Gastrocnemius medialis (tissue), 4 donors: ENCODE data around the gene WBP4. TPM values are rescaled to one million over a fixed set of nuclear protein-coding genes. Genes with fewer than 3 reads are reported as not detected.

Experiments used
- ATAC-seq, 2 donors: fragments of 150-250 bp; one replicate each; pipeline ENCODE4 v1.9.1; 2016
- DNase-seq, 2 donors: peaks; one replicate each; pipeline ENCODE4 v3.0.0-alpha.2; 2019
- H3K27ac ChIP-seq, 4 donors: fragments of 200-600 bp; sonication (generic); 1 replicate in 1 of 4; 2 replicates in 3 of 4; pipeline ENCODE4 v1.5.1; 2016 to 2018; ENCODE audit warnings: mild to moderate bottlenecking in 2 of 4, moderate library complexity in 1 of 4
- H3K27me3 ChIP-seq, 3 donors: fragments of 200-600 bp; sonication (generic) in 2 of 3; 1 replicate in 1 of 3; 2 replicates in 2 of 3; pipeline versions ENCODE4 v1.5.1 to v1.6.0; 2016 to 2019; ENCODE audit warnings: mild to moderate bottlenecking in 1 of 3, moderate library complexity in 1 of 3
- H3K36me3 ChIP-seq, 2 donors: fragments of 200-600 bp; sonication (generic) in 1 of 2; one replicate each; pipeline ENCODE4 v1.5.1; 2017 to 2018
- H3K4me1 ChIP-seq, 2 donors: fragments of 200-600 bp; sonication (generic) in 1 of 2; one replicate each; pipeline ENCODE4 v1.5.1; 2016 to 2017; ENCODE audit warnings: mild to moderate bottlenecking in 2 of 2
- H3K4me3 ChIP-seq, 4 donors: fragments of 200-600 bp; sonication (generic) in 3 of 4; 1 replicate in 1 of 4; 2 replicates in 3 of 4; pipeline ENCODE4 v1.5.1; 2016 to 2019; ENCODE audit warnings: mild to moderate bottlenecking in 2 of 4
- H3K9me3 ChIP-seq, 3 donors: fragments of 200-600 bp; sonication (generic) in 2 of 3; 1 replicate in 1 of 3; 2 replicates in 2 of 3; pipeline ENCODE4 v1.5.1; 2016 to 2019
- POLR2A ChIP-seq, 2 donors: fragments of 450-650 bp; IDR thresholded peaks; one replicate each; pipeline ENCODE4 v1.6.1; 2017; ENCODE audit warnings: antibody characterized with exemption in 2 of 2, mild to moderate bottlenecking in 2 of 2, moderate library complexity in 2 of 2
- in situ Hi-C, 4 donors: fragments of 200-750 bp; cut with MboI; loops; one replicate each; pipeline versions ENCODE4 v1.15.0 to v1.8.0; 2017; ENCODE audit warnings: low sequenced_read_pairs in 4 of 4
- intact Hi-C: fragments of 100-400 bp; cut with DNase I; formaldehyde crosslinking; loops from one replicate; pipeline ENCODE4 v1.15.1; 2023; ENCODE audit warnings: low total_unique reads
- microRNA counts, 2 donors: library from miRNA; unstranded; fragments of <30 nt; microRNA quantifications; one replicate each; lab custom pipeline; 2016
- microRNA-seq, 2 donors: library from miRNA; unstranded; fragments of <30 nt; microRNA quantifications; one replicate each; pipeline ENCODE4, GENCODE V29; 2016; ENCODE audit warnings: borderline replicate concordance in 2 of 2
- total RNA-seq, 4 donors: library from RNA; depleted of rRNA; stranded (reverse); fragments of >200 nt; gene quantifications; one replicate each; pipeline versions ENCODE4 v1.1.0 to v1.2.3, GENCODE V29; 2016
- TF ChIP-seq, protein P1 (sequence below), 5 experiments: fragments of 450-650 bp in 3 of 5; fragments of 200-600 bp in 2 of 5; sonication (generic) in 2 of 5; IDR thresholded peaks in 4 of 5; conservative IDR thresholded peaks in 1 of 5; 1 replicate in 4 of 5; 2 replicates in 1 of 5; pipeline ENCODE4 v1.5.1; 2016 to 2019; ENCODE audit warnings: antibody characterized with exemption in 5 of 5, mild to moderate bottlenecking in 3 of 5, moderate library complexity in 3 of 5

Gene WBP4
- total RNA-seq, 4 donors from 2014 or later = 20.2 to 31.3 (median 25.5) TPM

DNA sequence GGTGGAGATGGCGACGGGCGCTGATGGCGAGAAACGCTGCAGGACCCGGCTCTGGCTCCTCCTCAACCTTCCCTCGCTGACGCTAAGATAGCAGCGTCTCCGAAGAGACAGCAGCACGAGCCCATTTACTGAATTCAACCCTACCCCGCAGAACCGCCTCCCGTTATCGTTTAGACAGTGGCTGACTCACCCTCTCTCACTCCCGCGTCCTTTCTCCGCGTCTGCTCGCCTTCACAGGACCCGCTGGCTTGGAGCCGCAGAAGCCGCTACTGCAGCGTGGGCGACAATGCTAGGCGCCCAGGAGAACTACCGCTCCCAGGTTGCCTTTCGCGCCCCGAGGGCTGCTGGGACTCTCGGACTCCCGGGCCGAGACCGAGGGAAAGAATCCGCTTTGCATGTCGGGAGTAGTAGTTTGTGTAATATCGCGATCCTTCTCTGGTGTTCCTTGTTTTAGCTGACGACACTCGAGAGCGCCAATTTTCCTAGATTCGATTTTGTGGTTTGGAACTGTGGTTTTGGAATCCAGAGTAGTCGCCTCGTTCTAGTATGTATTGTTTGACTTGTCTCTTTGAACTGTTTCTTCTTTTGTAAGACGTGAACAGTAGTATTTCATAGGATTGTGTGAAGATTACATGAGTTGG, 71.3 kb downstream of the WBP4 start, which contains the start of gene KBTBD6:
TSS of gene KBTBD6 (minus strand) at position 291 of the 641 bp plus-strand sequence. CDS start 291 bp downstream, outside the sequence.
- peaks cover 47 to 50% of the 10 kb centered on the region in 2 donors for H3K4me1 ChIP-seq
- peak within 1 kb of the TSS; percentile 81 to 88 (median 83) for H3K4me3 ChIP-seq
- DNase-seq = peak; percentile 95 to 96
- no peaks in the 10 kb centered on the region for H3K36me3 ChIP-seq
- H3K27ac ChIP-seq = peak within 1 kb of the TSS; percentile 92 to 94 (median 94)
- ATAC-seq = peak; percentile 97
- intact Hi-C loops = loop anchor here (1.0 to 5.0 kb wide), 4 partner anchors 62 to 362 kb away; partner anchors contain the start of genes KBTBD7, MRPS31 and NAA16
- TF ChIP-seq POLR2A (IDR thresholded peaks at IDR 0.05) = peak; percentile 65 to 72
- TF ChIP-seq, protein P1, sequence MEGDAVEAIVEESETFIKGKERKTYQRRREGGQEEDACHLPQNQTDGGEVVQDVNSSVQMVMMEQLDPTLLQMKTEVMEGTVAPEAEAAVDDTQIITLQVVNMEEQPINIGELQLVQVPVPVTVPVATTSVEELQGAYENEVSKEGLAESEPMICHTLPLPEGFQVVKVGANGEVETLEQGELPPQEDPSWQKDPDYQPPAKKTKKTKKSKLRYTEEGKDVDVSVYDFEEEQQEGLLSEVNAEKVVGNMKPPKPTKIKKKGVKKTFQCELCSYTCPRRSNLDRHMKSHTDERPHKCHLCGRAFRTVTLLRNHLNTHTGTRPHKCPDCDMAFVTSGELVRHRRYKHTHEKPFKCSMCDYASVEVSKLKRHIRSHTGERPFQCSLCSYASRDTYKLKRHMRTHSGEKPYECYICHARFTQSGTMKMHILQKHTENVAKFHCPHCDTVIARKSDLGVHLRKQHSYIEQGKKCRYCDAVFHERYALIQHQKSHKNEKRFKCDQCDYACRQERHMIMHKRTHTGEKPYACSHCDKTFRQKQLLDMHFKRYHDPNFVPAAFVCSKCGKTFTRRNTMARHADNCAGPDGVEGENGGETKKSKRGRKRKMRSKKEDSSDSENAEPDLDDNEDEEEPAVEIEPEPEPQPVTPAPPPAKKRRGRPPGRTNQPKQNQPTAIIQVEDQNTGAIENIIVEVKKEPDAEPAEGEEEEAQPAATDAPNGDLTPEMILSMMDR (IDR thresholded peaks at IDR 0.05 in 4 of 5, conservative IDR thresholded peaks at IDR 0.05 in 1 of 5) = no peak
- H3K27me3 ChIP-seq = no peaks in the 10 kb centered on the region
- in situ Hi-C loops = loop anchor here (5.0 to 10.0 kb wide), 5 partner anchors 52 to 132 kb away; partner anchors contain the start of genes KBTBD7 (in 1 of the 4) and MTRF1 (in 1 of the 4)
- no peaks in the 10 kb centered on the region for H3K9me3 ChIP-seq

MicroRNA genes within 50 kb of the gene (microRNA counts, 767-probe panel; counts per million panel counts)
- 356 to 448 counts per million in 2 donors for microRNA hsa-miR-3168 (lab: Ali Mortazavi, UCI)

Small RNA genes within 50 kb of the gene (microRNA-seq; reads per million reads assigned to microRNA genes)
- gene MIR3168 = 0 reads per million in 2 donors

Other genes with a start within 250 kb of the WBP4 start
- gene ELF1, start 42.2 kb upstream of the WBP4 start, total RNA-seq = 10 to 100 TPM; 24.8 to 48.7 (median 33.7) TPM
- gene KBTBD6, start 71.3 kb downstream of the WBP4 start, total RNA-seq = 1 to 10 TPM; 3.7 to 6.1 (median 5.3) TPM
- gene KBTBD7, start 133.1 kb downstream of the WBP4 start, total RNA-seq = 1 to 10 TPM; 2.3 to 5.6 (median 5.3) TPM
- 10 to 100 TPM in 3 of 4 donors, 1 to 10 TPM in 1; 8.2 to 16.7 (median 13.3) TPM for gene MTRF1, start 202.1 kb downstream of the WBP4 start, total RNA-seq
- 10 to 100 TPM in 2 of 4 donors, 1 to 10 TPM in 2; 8.2 to 30.5 (median 11.6) TPM for gene NAA16, start 249.8 kb downstream of the WBP4 start, total RNA-seq